ENCODE measurements around the gene IDH3G.

The IDH3G gene

GRCh38 chrX:153813161-153813560 lies 19.0 kb upstream of the IDH3G start:
- no peak overlapping the region for H3K4me3 ChIP-seq (ENCODE audit: low read depth, low read length)
- no peak for TF ChIP-seq CTCF (IDR thresholded peaks at IDR 0.05; ENCODE audit: low read depth, low read length)

- no peak for TF ChIP-seq CTCF (IDR thresholded peaks at IDR 0.05; ENCODE audit: low read depth, low read length)
- H3K4me3 ChIP-seq (ENCODE audit: low read depth, low read length) = no peak overlapping the region
Measured at GRCh38 chrX:153812220-153812619, 18.0 kb upstream of the IDH3G start.

GRCh38 chrX:153807976-153808375 lies 13.8 kb upstream of the IDH3G start:
- no peak for TF ChIP-seq CTCF (IDR thresholded peaks at IDR 0.05; ENCODE audit: low read depth, low read length)
- no peak overlapping the region for H3K4me3 ChIP-seq (ENCODE audit: low read depth, low read length)

GRCh38 chrX:153806999-153807575 lies 12.9 kb upstream of the IDH3G start:
- H3K4me3 ChIP-seq (ENCODE audit: low read depth, low read length) = no peak overlapping the region
- TF ChIP-seq CTCF (IDR thresholded peaks at IDR 0.05; ENCODE audit: low read depth, low read length) = no peak

- no peak for TF ChIP-seq CTCF (IDR thresholded peaks at IDR 0.05; ENCODE audit: low read depth, low read length)
- H3K4me3 ChIP-seq (ENCODE audit: low read depth, low read length) = no peak overlapping the region
Measured at GRCh38 chrX:153805436-153805835, 11.3 kb upstream of the IDH3G start.

GRCh38 chrX:153804621-153805020 lies 10.4 kb upstream of the IDH3G start:
- no peak overlapping the region for H3K4me3 ChIP-seq (ENCODE audit: low read depth, low read length)
- TF ChIP-seq CTCF (IDR thresholded peaks at IDR 0.05; ENCODE audit: low read depth, low read length) = no peak

GRCh38 chrX:153804100-153804595 lies 10.0 kb upstream of the IDH3G start:
- H3K4me3 ChIP-seq (ENCODE audit: low read depth, low read length) = no peak overlapping the region
- TF ChIP-seq CTCF (IDR thresholded peaks at IDR 0.05; ENCODE audit: low read depth, low read length) = no peak

Measured in WI38 (cell line).